H1 (cell line): Measurements from ENCODE around the gene VSTM2L. TPM values are rescaled to one million over a fixed set of nuclear protein-coding genes. Genes with fewer than 3 reads are reported as not detected.
A peak's percentile ranks its signal among the peaks of the same experiment; 100 is the strongest.

Source experiments
- CTCF ChIA-PET: fragments of 300-600 bp; sonication (Branson Sonifier 250); formaldehyde crosslinking; loops from one replicate; lab custom pipeline; 2021; ENCODE audit not compliant: partially characterized antibody; lab: Charles Lee
- POLR2A ChIA-PET: fragments of 300-600 bp; sonication (Branson Sonifier 250); formaldehyde crosslinking; loops from one replicate; lab custom pipeline; 2021; ENCODE audit warnings: inconsistent platforms; ENCODE audit not compliant: partially characterized antibody; lab: Charles Lee
- DNase-seq, 2 experiments: peaks; one replicate each; pipeline versions ENCODE4 v3.0.0 to v3.0.0-alpha.2; 2010 to 2022; ENCODE audit warnings: low spot score in 2 of 2, low read depth in 1 of 2, mixed read lengths in 1 of 2
- FAIRE-seq: peaks from 2 replicates; lab custom pipeline; 2011; peaks lifted over from hg19 to GRCh38; lab: Jason Lieb, UNC
- H2AFZ ChIP-seq: 2 replicates; pipeline ENCODE4 v1.8.1; 2012; ENCODE audit warnings: low read length, inconsistent platforms
- H2AK5ac ChIP-seq: 2 replicates; pipeline ENCODE4 v1.6.1; 2013; ENCODE audit warnings: low read depth, low read length
- H2BK120ac ChIP-seq: replicated peaks from 2 replicates; pipeline ENCODE3; 2013; ENCODE audit warnings: low read depth, low read length, inconsistent platforms
- H2BK12ac ChIP-seq: 2 replicates; pipeline ENCODE4 v1.6.1; 2013; ENCODE audit warnings: low read depth, low read length
- H2BK15ac ChIP-seq: 2 replicates; pipeline ENCODE4 v1.6.1; 2013; ENCODE audit warnings: low read length
- H2BK20ac ChIP-seq: 2 replicates; pipeline ENCODE4 v1.6.1; 2013; ENCODE audit warnings: low read length
- H2BK5ac ChIP-seq: 2 replicates; pipeline ENCODE4 v1.6.1; 2013; ENCODE audit warnings: low read depth, low read length
- H3K14ac ChIP-seq: 2 replicates; pipeline ENCODE4 v1.6.1; 2013; ENCODE audit warnings: inconsistent platforms; ENCODE audit not compliant: insufficient read length
- H3K18ac ChIP-seq: 2 replicates; pipeline ENCODE4 v1.6.1; 2013; ENCODE audit warnings: low read length; ENCODE audit errors: extremely low read depth
- H3K23ac ChIP-seq: 2 replicates; pipeline ENCODE4 v1.6.1; 2013; ENCODE audit warnings: inconsistent platforms; ENCODE audit not compliant: insufficient read length
- H3K23me2 ChIP-seq: 2 replicates; pipeline ENCODE4 v1.6.1; 2013; ENCODE audit warnings: low read depth, low read length
- H3K27ac ChIP-seq: 2 replicates; pipeline ENCODE4 v1.6.1; 2011; ENCODE audit warnings: low read depth, low read length, inconsistent platforms
- H3K27me3 ChIP-seq, 4 experiments: replicated peaks in 1 of 4; 1 replicate in 1 of 4; 2 replicates in 3 of 4; pipeline versions ENCODE4 v1.6.1 to v1.8.1; 2011 to 2013; ENCODE audit warnings: low read length in 3 of 4, mild to moderate bottlenecking in 3 of 4, inconsistent platforms in 2 of 4, mixed read lengths in 2 of 4, moderate library complexity in 1 of 4; ENCODE audit not compliant: control insufficient read depth in 3 of 4, insufficient read depth in 3 of 4; ENCODE audit errors: extremely low read depth in 1 of 4
- H3K36me3 ChIP-seq, 4 experiments: 2 replicates each; pipeline versions ENCODE4 v1.6.1 to v1.8.1; 2011 to 2013; ENCODE audit warnings: mild to moderate bottlenecking in 4 of 4, low read length in 3 of 4, moderate library complexity in 2 of 4, control low read depth in 1 of 4, inconsistent platforms in 1 of 4; ENCODE audit not compliant: insufficient read depth in 4 of 4, control insufficient read depth in 2 of 4
- H3K4ac ChIP-seq: replicated peaks from 2 replicates; pipeline ENCODE3; 2013; ENCODE audit warnings: low read length, low read depth, mixed read lengths, inconsistent platforms; ENCODE audit not compliant: insufficient read length
- H3K4me1 ChIP-seq, 4 experiments: replicated peaks in 1 of 4; 1 replicate in 1 of 4; 2 replicates in 3 of 4; pipeline versions ENCODE4 v1.6.1 to v1.8.1; 2011 to 2013; ENCODE audit warnings: low read length in 3 of 4, inconsistent platforms in 2 of 4, mixed read lengths in 1 of 4; ENCODE audit not compliant: insufficient read depth in 4 of 4, control insufficient read depth in 3 of 4
- H3K4me2 ChIP-seq, 2 experiments: 2 replicates each; pipeline versions ENCODE4 v1.6.1 to v1.8.1; 2011 to 2013; ENCODE audit warnings: low read depth in 2 of 2, low read length in 2 of 2, control low read depth in 1 of 2, inconsistent platforms in 1 of 2, mild to moderate bottlenecking in 1 of 2; ENCODE audit not compliant: insufficient read depth in 1 of 2
- H3K4me3 ChIP-seq, 4 experiments: fragments of 200-600, 300-600 bp in 1 of 4; sonication (generic), shearing (Covaris generic), sonication (Bioruptor Twin) in 1 of 4; 2 replicates each; pipeline versions ENCODE4 v1.5.1 to v1.8.1; 2011 to 2016; ENCODE audit warnings: low read length in 4 of 4, low read depth in 3 of 4, control low read depth in 2 of 4, inconsistent platforms in 2 of 4, mild to moderate bottlenecking in 2 of 4, mixed read lengths in 1 of 4, moderate library complexity in 1 of 4; ENCODE audit not compliant: insufficient read depth in 2 of 4; ENCODE audit errors: extremely low read depth in 1 of 4
- H3K56ac ChIP-seq: replicated peaks from 2 replicates; pipeline ENCODE3; 2013; ENCODE audit warnings: low read depth, mild to moderate bottlenecking, mixed read lengths, low read length, inconsistent platforms; ENCODE audit not compliant: insufficient read length
- H3K79me1 ChIP-seq: 2 replicates; pipeline ENCODE4 v1.6.1; 2013; ENCODE audit warnings: low read depth, low read length, control low read depth
- H3K79me2 ChIP-seq, 2 experiments: 2 replicates each; pipeline versions ENCODE4 v1.6.1 to v1.8.1; 2012 to 2013; ENCODE audit warnings: low read length in 2 of 2, mild to moderate bottlenecking in 2 of 2, inconsistent platforms in 1 of 2; ENCODE audit not compliant: insufficient read depth in 2 of 2, control insufficient read depth in 1 of 2
- H3K9ac ChIP-seq, 4 experiments: replicated peaks in 1 of 4; 1 replicate in 1 of 4; 2 replicates in 3 of 4; pipeline versions ENCODE4 v1.6.1 to v1.8.1; 2011 to 2013; ENCODE audit warnings: low read depth in 3 of 4, low read length in 3 of 4, control low read depth in 2 of 4, mild to moderate bottlenecking in 2 of 4, moderate library complexity in 2 of 4, inconsistent platforms in 1 of 4; ENCODE audit errors: extremely low read depth in 1 of 4
- H3K9me3 ChIP-seq, 2 experiments: 2 replicates each; pipeline versions ENCODE4 v1.6.1 to v1.8.1; 2012 to 2013; ENCODE audit warnings: mild to moderate bottlenecking in 2 of 2, moderate library complexity in 2 of 2, control low read depth in 1 of 2, inconsistent platforms in 1 of 2, low read depth in 1 of 2, low read length in 1 of 2, mixed read lengths in 1 of 2; ENCODE audit not compliant: insufficient read depth in 2 of 2
- H4K20me1 ChIP-seq, 2 experiments: replicated peaks in 1 of 2; 2 replicates each; pipeline versions ENCODE3 to v1.8.1; 2011 to 2013; ENCODE audit warnings: inconsistent platforms in 2 of 2, low read length in 2 of 2, mild to moderate bottlenecking in 1 of 2; ENCODE audit not compliant: insufficient read depth in 2 of 2, control insufficient read depth in 1 of 2
- H4K5ac ChIP-seq: 2 replicates; pipeline ENCODE4 v1.6.1; 2013; ENCODE audit warnings: low read length, low read depth, mixed read lengths, inconsistent platforms; ENCODE audit not compliant: insufficient read length
- H4K8ac ChIP-seq: 2 replicates; pipeline ENCODE4 v1.8.0; 2013; ENCODE audit warnings: mild to moderate bottlenecking, moderate library complexity, low read length, inconsistent platforms; ENCODE audit not compliant: insufficient read depth; ENCODE audit errors: extremely low read depth
- H4K91ac ChIP-seq: replicated peaks from 2 replicates; pipeline ENCODE3; 2013; ENCODE audit warnings: low read length, mixed read lengths, inconsistent platforms; ENCODE audit not compliant: insufficient read length
- BCL11A ChIP-seq, 2 experiments: IDR thresholded peaks; one replicate each; pipeline ENCODE4 v1.6.1; 2011; ENCODE audit warnings: low read depth in 2 of 2, low read length in 2 of 2, mild to moderate bottlenecking in 2 of 2
- BRCA1 ChIP-seq: IDR thresholded peaks from 2 replicates; pipeline ENCODE4 v1.6.1; 2012; ENCODE audit warnings: low read depth, low read length, improper control_type of control experiment
- EGR1 ChIP-seq: IDR thresholded peaks from 2 replicates; pipeline ENCODE4 v1.6.1; 2011; ENCODE audit warnings: low read depth, low read length, borderline replicate concordance
- WGBS, 2 experiments: shearing (Covaris generic) in 1 of 2; methylation state at CpG; one replicate each; pipeline versions ENCODE4 v1.1.6 to v1.1.7; 2013 to 2015; ENCODE audit warnings: low lambda C conversion rate in 2 of 2, mixed read lengths in 2 of 2, inconsistent platforms in 1 of 2, low coverage in 1 of 2, missing lambda C conversion rate in 1 of 2; ENCODE audit not compliant: insufficient replicate concordance in 2 of 2, insufficient coverage in 1 of 2, insufficient read length in 1 of 2; ENCODE audit errors: extremely low coverage in 1 of 2, missing lambda C conversion rate in 1 of 2; 5-methylcytosine and 5-hydroxymethylcytosine counted together
- polyA plus RNA-seq, 7 experiments: library from polyadenylated mRNA; depleted of rRNA in 3 of 7; stranded (reverse) in 5 of 7; unstranded in 2 of 7; fragments of >200 nt in 5 of 7; fragments of 200-250 nt in 2 of 7; gene quantifications; 1 replicate in 5 of 7; 2 replicates in 1 of 7; 4 replicates in 1 of 7; pipeline versions ENCODE4 v1.2.1 to v1.2.3, GENCODE V29; 2011 to 2013; ENCODE audit warnings: missing spikeins in 2 of 7, mixed read lengths in 2 of 7
- total RNA-seq: library from RNA; stranded (reverse); fragmentation: NEBNext Ultra II Directional; extraction: Animal tissue kit (Norgen Biotek cat#: 25700); gene quantifications from 2 replicates; pipeline ENCODE4 v1.2.1, GENCODE V29; 2021

VSTM2L gene
- total and polyA plus RNA-seq, 2 of the 8 experiments (the other 6 are each of a cell fraction or from before 2014, with no cell fraction given): 1.3 to 3.2 TPM

DNA sequence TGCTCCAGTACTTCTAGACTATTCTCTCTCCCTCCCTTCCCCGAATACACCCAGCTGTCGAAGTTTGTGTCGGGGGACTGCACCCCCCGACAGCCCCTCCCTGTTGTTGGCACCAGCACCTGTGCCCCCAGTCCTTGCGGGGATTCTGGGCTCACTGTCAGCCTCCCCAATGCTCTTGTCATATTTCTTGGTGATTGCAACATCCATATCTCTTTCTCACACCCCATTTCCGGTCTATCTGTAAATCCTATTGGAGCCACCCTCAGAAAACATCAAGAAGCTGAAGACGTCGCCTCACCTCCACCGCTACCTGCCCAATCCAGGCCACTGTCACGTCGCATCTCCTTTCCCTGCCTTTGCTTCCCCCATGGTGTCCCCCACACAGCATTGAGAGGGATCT, 32.6 kb upstream of the VSTM2L start:
- Histone ChIP-seq H3K18ac (no peak overlapping the region), H2AFZ (no peak overlapping the region), H3K4me1 (peaks cover 7 to 13% (median 11%) of the 10 kb centered on the region in 4 experiments), H2BK20ac (no peak overlapping the region), H2AK5ac (0 out of 2 replicates have a peak overlapping the region, but pooled peaks have one; percentile 7), H4K91ac (peak overlapping the region; percentile 87), H2BK15ac (0 out of 2 replicates have a peak overlapping the region, but pooled peaks have one; percentile 61), H3K36me3 (no peaks in the 10 kb centered on the region; a peak in 3 of 8 replicates), H3K27ac (no peak overlapping the region), H2BK12ac (no peak overlapping the region), H3K27me3 (no peaks in the 10 kb centered on the region), H3K79me1 (no peaks in the 10 kb centered on the region; the same call in 1 of the 2 replicates), H2BK120ac (no peak overlapping the region), H4K20me1 (no peaks in the 10 kb centered on the region), H3K4ac (no peak overlapping the region), H3K23me2 (no peaks in the 10 kb centered on the region)
- FAIRE-seq (no peak), DNase-seq (no peak)
- POLR2A ChIA-PET: no interaction called here
- TF ChIP-seq BCL11A (IDR thresholded peaks at IDR 0.05; ENCODE audit: low read depth in 2 of 2, low read length in 2 of 2): no peak
- no peak for TF ChIP-seq EGR1
- TF ChIP-seq BRCA1: no peak
- TF ChIP-seq, all 59 proteins: peak for 0
- Histone ChIP-seq H3K79me2 (no peaks in the 10 kb centered on the region), H3K56ac (no peak overlapping the region), H4K8ac (no peak overlapping the region), H2BK5ac (peak overlapping the region; percentile 2; the same call in 1 of the 2 replicates), H3K4me3 (no peak overlapping the region), H3K23ac (no peak overlapping the region), H3K4me2 (no peak overlapping the region), H3K9ac (no peak overlapping the region), H4K5ac (no peak overlapping the region), H3K9me3 (no peaks in the 10 kb centered on the region), H3K14ac (no peak overlapping the region)
- CTCF ChIA-PET: interaction anchor here (0.7 kb wide), 1 partner anchor 22 kb away, joined by 4 read pairs; no protein-coding TSS in a partner anchor
- WGBS, 2 experiments: 84% methylated on average over 11 of the region's 11 CpGs; no CpG with 5 or more reads in 1 of the 2 experiments
